Measurements from ENCODE around the gene HAGHL. TPM values are rescaled to one million over a fixed set of nuclear protein-coding genes. Genes with fewer than 3 reads are reported as not detected.

Gene HAGHL
- total RNA-seq, 1 donor from 2014 or later, result 33.2 TPM

- FAIRE-seq, result no peak
- Histone ChIP-seq H3K27me3 (ENCODE audit: control insufficient read depth, insufficient read depth, low read length) (no peaks in the 10 kb centered on the region), H3K4me3 (ENCODE audit: low read depth, low read length) (no peak overlapping the region), H3K36me3 (ENCODE audit: control insufficient read depth, insufficient read depth, low read length) (peaks cover 19% of the 10 kb centered on the region)
- no peak for DNase-seq (ENCODE audit: low read depth)
- TF ChIP-seq CTCF (IDR thresholded peaks at IDR 0.05; ENCODE audit: insufficient read depth, low read length, severe bottlenecking), result no peak
These were observed 3.1 kb downstream of the HAGHL start for GRCh38 chr16:729768-730665.

GRCh38 chr16:730666-731509, 4.0 kb downstream of the HAGHL start:
- no peak for TF ChIP-seq CTCF (IDR thresholded peaks at IDR 0.05; ENCODE audit: insufficient read depth, low read length, severe bottlenecking)
- DNase-seq (ENCODE audit: low read depth) (no peak), FAIRE-seq (no peak)
- H3K4me3 ChIP-seq (ENCODE audit: low read depth, low read length), result no peak overlapping the region
- H3K27me3 ChIP-seq (ENCODE audit: control insufficient read depth, insufficient read depth, low read length), result no peaks in the 10 kb centered on the region
- H3K36me3 ChIP-seq (ENCODE audit: control insufficient read depth, insufficient read depth, low read length), result peaks cover 20% of the 10 kb centered on the region

GRCh38 chr16:732332-732731, 5.4 kb downstream of the HAGHL start:
- H3K36me3 ChIP-seq (ENCODE audit: control insufficient read depth, insufficient read depth, low read length), result peaks cover 26% of the 10 kb centered on the region

GRCh38 chr16:732936-733335, 6.0 kb downstream of the HAGHL start:
- Histone ChIP-seq H3K27me3 (ENCODE audit: control insufficient read depth, insufficient read depth, low read length) (no peaks in the 10 kb centered on the region), H3K4me3 (ENCODE audit: low read depth, low read length) (no peak overlapping the region), H3K36me3 (ENCODE audit: control insufficient read depth, insufficient read depth, low read length) (peaks cover 26% of the 10 kb centered on the region)
- peak; percentile 50 for DNase-seq (ENCODE audit: low read depth)
- TF ChIP-seq CTCF (IDR thresholded peaks at IDR 0.05; ENCODE audit: insufficient read depth, low read length, severe bottlenecking), result no peak
- FAIRE-seq, result no peak

More at GRCh38 chr16:732332-732731, 5.4 kb downstream of the HAGHL start:
- no peak for DNase-seq (ENCODE audit: low read depth)
- H3K4me3 ChIP-seq (ENCODE audit: low read depth, low read length), result no peak overlapping the region
- no peaks in the 10 kb centered on the region for H3K27me3 ChIP-seq (ENCODE audit: control insufficient read depth, insufficient read depth, low read length)
- TF ChIP-seq CTCF (IDR thresholded peaks at IDR 0.05; ENCODE audit: insufficient read depth, low read length, severe bottlenecking), result no peak
- peak; percentile 64 for FAIRE-seq

- FAIRE-seq, result no peak
These were observed 6.7 kb downstream of the HAGHL start for GRCh38 chr16:733382-734207.

More at GRCh38 chr16:733382-734207, 6.7 kb downstream of the HAGHL start:
- Histone ChIP-seq H3K36me3 (ENCODE audit: control insufficient read depth, insufficient read depth, low read length) (peaks cover 26% of the 10 kb centered on the region), H3K4me3 (ENCODE audit: low read depth, low read length) (no peak overlapping the region), H3K27me3 (ENCODE audit: control insufficient read depth, insufficient read depth, low read length) (no peaks in the 10 kb centered on the region)
- TF ChIP-seq CTCF (IDR thresholded peaks at IDR 0.05; ENCODE audit: insufficient read depth, low read length, severe bottlenecking), result peak; percentile 73
- DNase-seq (ENCODE audit: low read depth), result no peak
